AG04449 (cell line): ENCODE data around the gene CFAP43.

ENCODE experiments used
- CTCF ChIA-PET: fragments of 350-600 bp; formaldehyde crosslinking; extraction: SDS; loops from one replicate; lab custom pipeline; 2021; ENCODE audit warnings: antibody characterized with exemption; lab: Yijun Ruan, JAX
- POLR2A ChIA-PET: fragments of 400-600, 350-600 bp; formaldehyde crosslinking; extraction: SDS; loops from one replicate; lab custom pipeline; 2020; ENCODE audit warnings: antibody characterized with exemption, inconsistent platforms; lab: Yijun Ruan, JAX
- DNase-seq: peaks from one replicate; pipeline ENCODE4 v3.0.0-alpha.2; 2010; ENCODE audit warnings: low read depth, low spot score
- H3K4me3 ChIP-seq: 2 replicates; pipeline ENCODE4 v1.5.1; 2011; ENCODE audit warnings: low read depth, mild to moderate bottlenecking, control low read depth, low read length
- CTCF ChIP-seq: IDR thresholded peaks from one replicate; pipeline ENCODE4 v1.5.1; 2011; ENCODE audit warnings: mild to moderate bottlenecking, moderate library complexity, low read length, control low read depth, inconsistent platforms; ENCODE audit not compliant: insufficient read depth; ENCODE audit errors: missing control alignments

The CFAP43 gene

DNA sequence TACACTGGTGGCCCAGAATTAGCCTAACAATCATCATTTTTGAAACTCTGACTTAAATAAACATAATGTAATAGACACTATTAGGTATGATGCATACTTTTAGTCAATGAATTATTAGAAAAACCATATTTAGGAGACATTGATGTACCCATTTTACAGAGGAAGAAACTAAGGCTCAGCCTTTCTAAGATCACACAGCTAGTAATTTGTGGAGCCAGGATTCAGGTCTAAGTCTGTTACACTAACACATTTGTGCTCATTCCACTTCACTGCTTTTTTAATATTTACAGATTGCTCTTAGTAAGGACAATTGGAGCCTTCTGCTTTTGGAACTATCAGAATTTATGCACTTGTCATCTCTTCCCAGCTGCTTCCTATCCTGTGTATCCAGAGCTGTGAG is 8.9 kb downstream of the CFAP43 start:
- CTCF ChIA-PET, result interaction anchor here (1.4 kb wide), 1 partner anchor 13 kb away, joined by 3 read pairs; no protein-coding TSS in a partner anchor
- TF ChIP-seq CTCF, result no peak
- POLR2A ChIA-PET, result no interaction called here
- H3K4me3 ChIP-seq, result no peak overlapping the region
- DNase-seq, result no peak

- no peak overlapping the region for H3K4me3 ChIP-seq
- CTCF ChIA-PET, result interaction anchor here (1.6 kb wide), 1 partner anchor 10 kb away, joined by 6 read pairs; no protein-coding TSS in a partner anchor
- DNase-seq, result no peak
- TF ChIP-seq CTCF, result no peak
- POLR2A ChIA-PET, result no interaction called here
Observed at GRCh38 chr10:104220522-104220921, 11.6 kb downstream of the CFAP43 start.

GRCh38 chr10:104218751-104219150 is 13.4 kb downstream of the CFAP43 start:
- TF ChIP-seq CTCF, result no peak
- DNase-seq, result no peak
- ChIA-PET POLR2A (no interaction called here), CTCF (interaction anchor here (0.8 kb wide), 1 partner anchor 97 kb away, joined by 4 read pairs; the partner anchor contains the start of gene SFR1)
- H3K4me3 ChIP-seq, result no peak overlapping the region

- H3K4me3 ChIP-seq, result no peak overlapping the region
- TF ChIP-seq CTCF, result no peak
- POLR2A ChIA-PET, result no interaction called here
- DNase-seq, result no peak
- CTCF ChIA-PET, result interaction anchor here (1.3 kb wide), 1 partner anchor 172 kb away, joined by 6 read pairs; no protein-coding TSS in a partner anchor
Observed at GRCh38 chr10:104216631-104217030, 15.5 kb downstream of the CFAP43 start.

GRCh38 chr10:104209575-104210198 is 22.5 kb downstream of the CFAP43 start:
- ChIA-PET POLR2A (no interaction called here), CTCF (interaction anchor here (0.8 to 2.2 kb wide), 4 partner anchors 14 to 322 kb away, joined by 3 to 18 read pairs (median 12); partner anchors contain the start of gene SFR1)
- DNase-seq, result no peak
- peak; percentile 55 for TF ChIP-seq CTCF
- no peak overlapping the region for H3K4me3 ChIP-seq

GRCh38 chr10:104208730-104209129 is 23.4 kb downstream of the CFAP43 start:
- H3K4me3 ChIP-seq, result no peak overlapping the region
- ChIA-PET CTCF (interaction anchor here (0.8 kb wide), 1 partner anchor 164 kb away, joined by 3 read pairs; no protein-coding TSS in a partner anchor), POLR2A (no interaction called here)
- no peak for TF ChIP-seq CTCF
- DNase-seq, result no peak
